ENCODE data around the gene ASTN1. TPM values are rescaled to one million over a fixed set of nuclear protein-coding genes. Genes with fewer than 3 reads are reported as not detected.

Gene ASTN1
- total and polyA plus RNA-seq, 5 experiments from 2014 or later = not detected

GRCh38 chr1:176884286-176884685 lies 280.2 kb downstream of the ASTN1 start:
- H3K27ac Mint-ChIP-seq = no peak overlapping the region
- ATAC-seq (no peak), DNase-seq (no peak)
- H3K9me3 Mint-ChIP-seq = peaks cover 0 to 11% (median 0%) of the 10 kb centered on the region in 9 donors
- POLR2A ChIA-PET = no interaction called here
- peaks cover 2 to 23% (median 9%) of the 10 kb centered on the region in 5 donors for H3K27me3 Mint-ChIP-seq
- H3K4me1 Mint-ChIP-seq = no peaks in the 10 kb centered on the region
- peaks cover 0 to 2% (median 0%) of the 10 kb centered on the region in 3 donors for H3K36me3 Mint-ChIP-seq
- H3K4me3 Mint-ChIP-seq = no peak overlapping the region

DNA sequence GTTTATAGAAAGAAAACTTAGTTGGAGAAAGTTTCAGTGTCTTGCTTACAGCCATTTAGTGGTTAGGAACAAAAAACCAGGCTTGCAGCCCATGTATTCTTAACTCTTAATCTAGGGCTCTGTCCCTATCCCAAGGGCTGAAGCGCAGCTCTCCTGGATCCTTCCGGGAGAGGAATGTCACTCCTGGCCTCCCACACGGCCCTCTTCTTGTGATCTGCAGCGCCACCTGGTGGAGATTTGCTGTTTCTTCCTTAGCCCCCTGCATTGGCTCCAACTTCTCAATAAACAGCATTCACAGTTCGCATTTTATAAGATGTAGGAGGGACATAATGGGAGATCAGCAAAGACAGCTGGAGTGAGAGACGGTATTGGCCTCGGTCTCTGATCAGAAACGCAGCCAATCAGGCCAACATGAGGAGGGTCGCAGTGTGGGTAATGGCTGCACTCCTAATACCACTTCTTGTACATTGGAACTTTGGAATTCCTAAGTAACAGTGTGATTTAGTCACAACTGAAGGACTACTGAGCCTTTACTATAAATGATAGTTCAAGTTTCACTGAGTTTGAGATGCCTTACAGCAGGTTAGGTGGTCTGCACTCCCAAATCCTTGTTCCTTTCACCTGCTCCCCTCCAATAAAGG lies 283.4 kb downstream of the ASTN1 start:
- peak in 3 of 10 donors; percentile 2 to 18 (median 11) for DNase-seq
- ATAC-seq = no peak
- peaks cover 0 to 11% (median 3%) of the 10 kb centered on the region in 5 donors for H3K27me3 Mint-ChIP-seq
- no peaks in the 10 kb centered on the region for H3K36me3 Mint-ChIP-seq
- no peak overlapping the region for H3K27ac Mint-ChIP-seq
- peaks cover 0 to 2% (median 0%) of the 10 kb centered on the region in 9 donors for H3K9me3 Mint-ChIP-seq
- POLR2A ChIA-PET = no interaction called here
- H3K4me1 Mint-ChIP-seq = no peaks in the 10 kb centered on the region
- no peak overlapping the region for H3K4me3 Mint-ChIP-seq

- Mint-ChIP-seq H3K27ac (no peak overlapping the region), H3K27me3 (peaks cover 0 to 5% (median 0%) of the 10 kb centered on the region in 5 donors)
- POLR2A ChIA-PET = no interaction called here
Observed at GRCh38 chr1:176879784-176880620, 284.5 kb downstream of the ASTN1 start.

DNA sequence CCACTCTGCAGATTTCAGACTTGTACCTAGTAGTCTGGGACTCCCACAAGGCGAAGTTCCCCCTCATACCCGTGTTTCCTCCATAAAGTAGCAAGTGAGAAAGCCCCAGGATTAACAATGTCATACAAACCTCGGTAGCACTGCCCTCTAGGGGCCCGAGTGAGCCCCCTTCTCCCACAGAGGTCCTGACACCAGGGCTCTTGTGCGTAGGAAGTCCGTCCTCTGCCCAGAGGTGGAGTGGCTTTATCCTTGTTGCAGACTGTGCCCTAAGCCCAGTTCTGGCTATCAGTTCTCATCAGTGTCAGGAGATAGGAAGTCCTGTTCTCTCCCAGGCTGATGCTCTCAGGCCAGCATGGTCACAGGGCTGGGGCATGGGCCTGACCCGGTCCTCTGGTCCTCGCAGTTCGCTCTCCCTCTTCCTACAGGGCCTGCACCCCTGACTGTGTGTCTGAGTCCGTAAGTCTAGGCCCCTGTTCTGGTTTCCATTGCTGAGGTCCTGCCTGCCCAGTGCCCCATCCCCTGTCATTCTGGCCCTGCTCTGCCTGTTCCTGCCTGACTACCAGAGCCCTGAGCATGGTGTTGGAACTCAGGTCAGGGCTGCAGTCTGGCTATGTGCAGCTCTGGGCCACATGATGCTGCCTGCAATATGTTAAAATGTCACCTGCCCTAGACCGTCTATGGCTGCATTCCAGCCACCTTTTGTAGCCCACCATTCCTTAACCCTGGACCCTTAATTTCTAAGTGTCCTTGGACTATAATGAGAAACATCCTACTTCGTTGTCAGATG lies 285.6 kb downstream of the ASTN1 start:
- no peaks in the 10 kb centered on the region for H3K36me3 Mint-ChIP-seq
- H3K27ac Mint-ChIP-seq = no peak overlapping the region
- peaks cover 0 to 2% (median 0%) of the 10 kb centered on the region in 9 donors for H3K9me3 Mint-ChIP-seq
- no peak overlapping the region for H3K4me3 Mint-ChIP-seq
- H3K27me3 Mint-ChIP-seq = peaks cover 0 to 5% (median 0%) of the 10 kb centered on the region in 5 donors
- no peak for ATAC-seq
- no peak for DNase-seq
- H3K4me1 Mint-ChIP-seq = no peaks in the 10 kb centered on the region
- POLR2A ChIA-PET = no interaction called here

More at GRCh38 chr1:176879784-176880620, 284.5 kb downstream of the ASTN1 start:
- H3K9me3 Mint-ChIP-seq = peaks cover 0 to 2% (median 0%) of the 10 kb centered on the region in 9 donors
- DNase-seq (no peak), ATAC-seq (no peak)
- no peaks in the 10 kb centered on the region for H3K4me1 Mint-ChIP-seq
- no peaks in the 10 kb centered on the region for H3K36me3 Mint-ChIP-seq
- no peak overlapping the region for H3K4me3 Mint-ChIP-seq

- POLR2A ChIA-PET = no interaction called here
- peaks cover 0 to 3% (median 0%) of the 10 kb centered on the region in 9 donors for H3K9me3 Mint-ChIP-seq
- H3K36me3 Mint-ChIP-seq = no peaks in the 10 kb centered on the region
- H3K4me3 Mint-ChIP-seq = no peak overlapping the region
- no peak for DNase-seq
- H3K4me1 Mint-ChIP-seq = no peaks in the 10 kb centered on the region
- H3K27ac Mint-ChIP-seq = no peak overlapping the region
- ATAC-seq = no peak
- peaks cover 0 to 6% (median 0%) of the 10 kb centered on the region in 5 donors for H3K27me3 Mint-ChIP-seq
Observed at GRCh38 chr1:176877557-176877956, 287.0 kb downstream of the ASTN1 start.

DNA sequence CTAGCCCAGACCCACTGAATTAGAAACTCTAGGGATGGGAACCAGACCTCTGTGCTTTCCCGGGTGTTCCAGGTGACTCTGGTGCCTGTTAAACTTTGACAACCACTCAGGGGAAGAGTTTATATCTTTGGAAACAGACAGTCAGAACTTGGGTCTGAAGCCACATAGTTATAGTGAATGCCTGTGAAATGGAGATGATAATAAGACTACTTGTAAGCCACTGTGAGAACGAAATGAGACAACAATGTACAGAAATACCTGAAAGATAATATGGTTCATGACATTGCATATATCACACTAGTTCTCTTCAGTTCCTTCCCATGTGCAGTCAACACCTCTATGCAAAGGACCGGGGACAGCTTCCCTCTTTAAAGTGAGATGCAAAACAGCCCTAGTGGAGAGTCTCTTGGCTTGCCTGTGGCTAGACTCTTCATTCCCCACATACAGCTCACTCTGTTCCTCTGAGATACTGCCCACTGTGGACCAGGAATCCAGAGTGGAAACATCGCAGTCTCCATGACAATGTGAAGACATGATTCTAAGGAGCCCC lies 287.5 kb downstream of the ASTN1 start:
- DNase-seq (no peak), ATAC-seq (no peak)
- Mint-ChIP-seq H3K27me3 (peaks cover 0 to 6% (median 0%) of the 10 kb centered on the region in 5 donors), H3K27ac (no peak overlapping the region), H3K4me1 (no peaks in the 10 kb centered on the region), H3K36me3 (no peaks in the 10 kb centered on the region), H3K9me3 (peaks cover 0 to 4% (median 0%) of the 10 kb centered on the region in 9 donors), H3K4me3 (no peak overlapping the region)
- POLR2A ChIA-PET = no interaction called here

- Mint-ChIP-seq H3K4me3 (no peak overlapping the region), H3K27ac (no peak overlapping the region), H3K36me3 (no peaks in the 10 kb centered on the region), H3K27me3 (peaks cover 0 to 11% (median 0%) of the 10 kb centered on the region in 5 donors), H3K4me1 (no peaks in the 10 kb centered on the region), H3K9me3 (peaks cover 0 to 10% (median 3%) of the 10 kb centered on the region in 9 donors)
- POLR2A ChIA-PET = no interaction called here
- ATAC-seq (no peak), DNase-seq (no peak)
Observed at GRCh38 chr1:176869577-176869976, 294.9 kb downstream of the ASTN1 start.

DNA sequence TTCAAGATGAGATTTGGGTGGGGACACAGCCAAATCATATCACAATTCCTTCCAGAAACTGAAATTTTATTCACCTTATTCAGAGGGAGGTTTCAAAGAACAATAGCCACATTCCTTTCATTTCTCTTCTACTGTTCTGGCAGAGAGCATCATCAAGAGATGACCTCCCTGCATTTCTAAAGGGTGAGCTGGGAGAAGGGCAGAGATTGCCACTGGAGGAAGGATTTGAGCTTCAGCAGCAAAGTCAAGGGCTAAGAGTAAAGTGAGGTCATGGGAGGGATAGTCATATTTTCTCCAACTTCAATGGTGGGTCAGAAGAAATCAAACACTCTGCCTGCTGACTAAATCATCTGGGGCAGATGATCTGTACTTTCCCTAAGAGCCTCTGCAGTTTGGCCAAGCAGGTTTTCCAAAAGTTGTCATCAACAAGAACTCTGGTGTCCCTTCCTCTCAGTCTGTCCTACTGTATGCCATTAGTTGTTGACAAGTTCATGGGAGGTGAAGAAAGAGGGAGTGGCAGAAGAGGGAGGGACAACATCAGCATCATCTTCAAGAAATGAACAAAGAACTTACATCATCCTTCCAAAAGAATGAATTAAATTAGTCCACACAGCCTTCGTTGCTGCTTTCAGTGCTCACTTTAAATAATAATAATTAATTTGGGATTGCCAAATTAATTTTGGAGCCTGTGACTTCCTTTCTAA lies 298.3 kb downstream of the ASTN1 start:
- DNase-seq (no peak), ATAC-seq (no peak)
- Mint-ChIP-seq H3K36me3 (no peaks in the 10 kb centered on the region), H3K4me3 (no peak overlapping the region), H3K9me3 (peaks cover 0 to 18% (median 4%) of the 10 kb centered on the region in 9 donors), H3K27me3 (peaks cover 0 to 21% (median under 1%) of the 10 kb centered on the region in 5 donors), H3K27ac (no peak overlapping the region), H3K4me1 (no peaks in the 10 kb centered on the region)
- POLR2A ChIA-PET = no interaction called here

DNA sequence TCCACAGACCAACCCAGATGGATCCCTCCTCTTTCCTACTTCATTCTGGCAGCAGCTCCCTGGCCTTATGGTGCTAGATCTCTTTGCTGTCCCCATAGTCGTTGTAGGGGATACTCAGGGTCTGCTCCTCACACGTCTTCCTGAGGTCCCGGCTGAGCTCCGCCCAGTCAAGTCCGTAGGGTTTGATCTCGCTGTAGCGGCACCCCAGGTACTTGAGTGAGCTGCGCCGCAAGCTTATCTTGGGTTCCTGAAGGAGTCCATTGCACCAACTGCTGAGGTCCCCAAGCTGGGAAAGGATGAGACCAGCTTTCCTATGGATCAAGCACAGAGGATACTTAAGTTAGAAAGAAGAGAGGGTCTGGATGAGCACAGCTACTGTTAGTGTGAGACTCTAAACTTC lies 300.3 kb downstream of the ASTN1 start:
- POLR2A ChIA-PET = no interaction called here
- Mint-ChIP-seq H3K27me3 (peaks cover 0 to 16% (median 2%) of the 10 kb centered on the region in 5 donors), H3K27ac (no peak overlapping the region), H3K9me3 (peaks cover 0 to 20% (median 3%) of the 10 kb centered on the region in 9 donors), H3K4me1 (no peaks in the 10 kb centered on the region), H3K4me3 (no peak overlapping the region), H3K36me3 (no peaks in the 10 kb centered on the region)
- ATAC-seq (no peak), DNase-seq (no peak)

DNA sequence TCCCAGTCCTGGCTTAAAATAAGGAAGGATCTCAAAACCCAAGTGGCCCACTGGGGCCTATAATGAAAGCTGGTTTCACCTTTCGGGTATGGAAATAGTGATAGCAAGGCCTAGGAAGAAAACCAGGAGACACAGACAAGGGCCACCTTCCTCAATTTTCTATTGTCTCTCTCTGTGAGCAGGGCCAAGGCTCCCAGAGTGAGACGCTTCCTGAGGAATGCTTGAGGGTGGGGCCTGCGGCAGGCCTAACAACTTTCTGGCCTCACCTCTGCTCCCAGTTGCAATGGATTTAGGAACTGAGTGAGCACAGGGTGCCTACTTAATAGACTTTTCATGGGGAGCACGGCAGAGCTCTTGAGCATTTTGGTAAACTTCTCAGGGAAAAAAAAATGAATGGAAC lies 300.9 kb downstream of the ASTN1 start:
- Mint-ChIP-seq H3K36me3 (no peaks in the 10 kb centered on the region), H3K9me3 (peaks cover 0 to 20% (median 4%) of the 10 kb centered on the region in 9 donors), H3K4me3 (no peak overlapping the region), H3K4me1 (no peaks in the 10 kb centered on the region), H3K27me3 (peaks cover 0 to 16% (median 2%) of the 10 kb centered on the region in 5 donors), H3K27ac (no peak overlapping the region)
- DNase-seq (no peak), ATAC-seq (no peak)
- POLR2A ChIA-PET = no interaction called here

GRCh38 chr1:176858433-176858916 lies 306.0 kb downstream of the ASTN1 start:
- Mint-ChIP-seq H3K4me1 (peaks cover 0 to 3% (median 0%) of the 10 kb centered on the region in 4 donors), H3K36me3 (no peaks in the 10 kb centered on the region), H3K27me3 (peaks cover 2 to 16% (median 8%) of the 10 kb centered on the region in 5 donors), H3K9me3 (peaks cover 0 to 10% (median 2%) of the 10 kb centered on the region in 9 donors), H3K27ac (no peak overlapping the region), H3K4me3 (no peak overlapping the region)
- ATAC-seq (no peak), DNase-seq (no peak)
- POLR2A ChIA-PET = no interaction called here

- DNase-seq = no peak
- Mint-ChIP-seq H3K36me3 (no peaks in the 10 kb centered on the region), H3K4me1 (peaks cover 0 to 3% (median 0%) of the 10 kb centered on the region in 4 donors), H3K4me3 (no peak overlapping the region), H3K9me3 (peaks cover 0 to 10% (median 2%) of the 10 kb centered on the region in 9 donors), H3K27ac (no peak overlapping the region), H3K27me3 (peaks cover 2 to 18% (median 8%) of the 10 kb centered on the region in 5 donors)
- POLR2A ChIA-PET = no interaction called here
- no peak for ATAC-seq
Observed at GRCh38 chr1:176857632-176858031, 306.9 kb downstream of the ASTN1 start.

All from naive thymus-derived CD8-positive, alpha-beta T cell (primary cell).